Activated CD8-positive, alpha-beta memory T cell treated with anti-CD3 and anti-CD28 coated beads, Interleukin-2, amount 50 U/mL, for 24 hours (primary cell): ENCODE measurements around the gene PDCD10.
A peak's percentile ranks its signal among the peaks of the same experiment; 100 is the strongest.

ENCODE experiments used
- DNase-seq: peaks from one replicate; pipeline ENCODE4 v3.0.0-alpha.2; 2020; ENCODE audit errors: extremely low read depth

PDCD10 gene

GRCh38 chr3:167734498-167735232 lies at the start of gene PDCD10:
TSS of gene PDCD10 (minus strand) at chr3:167734892. CDS start at chr3:167720157, 14,735 bp downstream.
- DNase-seq = peak; percentile 93

- no peak for DNase-seq
These were observed 49.1 kb upstream of the PDCD10 start for GRCh38 chr3:167783781-167784180.

- no peak for DNase-seq
These were observed 45.7 kb upstream of the PDCD10 start for GRCh38 chr3:167780214-167780883.

GRCh38 chr3:167777356-167777755 lies 42.7 kb upstream of the PDCD10 start:
- no peak for DNase-seq

- DNase-seq = no peak
These were observed 41.5 kb upstream of the PDCD10 start for GRCh38 chr3:167776066-167776685.

GRCh38 chr3:167773584-167773983 lies 38.9 kb upstream of the PDCD10 start:
- DNase-seq = no peak

GRCh38 chr3:167772992-167773391 lies 38.3 kb upstream of the PDCD10 start:
- no peak for DNase-seq

GRCh38 chr3:167762296-167762695 lies 27.6 kb upstream of the PDCD10 start:
- no peak for DNase-seq

- DNase-seq = no peak
These were observed 26.6 kb upstream of the PDCD10 start for GRCh38 chr3:167761302-167761701.

GRCh38 chr3:167754049-167754448 lies 19.4 kb upstream of the PDCD10 start:
- DNase-seq = no peak

GRCh38 chr3:167750272-167750971 lies 15.7 kb upstream of the PDCD10 start:
- DNase-seq = no peak

- DNase-seq = no peak
These were observed 15.0 kb upstream of the PDCD10 start for GRCh38 chr3:167749728-167750127.

GRCh38 chr3:167749209-167749608 lies 14.5 kb upstream of the PDCD10 start:
- DNase-seq = no peak

GRCh38 chr3:167743799-167744198 lies 9.1 kb upstream of the PDCD10 start:
- DNase-seq = no peak

GRCh38 chr3:167742338-167742737 lies 7.6 kb upstream of the PDCD10 start:
- DNase-seq = no peak

GRCh38 chr3:167740961-167741587 lies 6.4 kb upstream of the PDCD10 start:
- DNase-seq = no peak

- no peak for DNase-seq
These were observed 4.6 kb upstream of the PDCD10 start for GRCh38 chr3:167739190-167739810.

- no peak for DNase-seq
These were observed 3.3 kb upstream of the PDCD10 start for GRCh38 chr3:167738037-167738436.

- DNase-seq = no peak
These were observed 2.3 kb upstream of the PDCD10 start for GRCh38 chr3:167736997-167737396.

- DNase-seq = no peak
These were observed 1.6 kb upstream of the PDCD10 start for GRCh38 chr3:167736264-167736787.
